Stimulated activated CD8-positive, alpha-beta memory T cell treated with anti-CD3 and anti-CD28 coated beads, Interleukin-12 subunit alpha, Interleukin-12 subunit beta, amount 100 ng/mL, for 24 hours (primary cell): ENCODE measurements around the gene DMBX1.

Experiments used
- DNase-seq: peaks from one replicate; pipeline ENCODE4 v3.0.0-alpha.2; 2020; ENCODE audit errors: extremely low read depth

The DMBX1 gene

GRCh38 chr1:46503421-46503820, 13.8 kb downstream of the DMBX1 start:
- no peak for DNase-seq

- no peak for DNase-seq
These were observed 17.0 kb downstream of the DMBX1 start for GRCh38 chr1:46506470-46507219.

- no peak for DNase-seq
These were observed 19.1 kb downstream of the DMBX1 start for GRCh38 chr1:46508757-46509156.

GRCh38 chr1:46510341-46510997, 20.8 kb downstream of the DMBX1 start:
- DNase-seq, result no peak

GRCh38 chr1:46510998-46511365, 21.3 kb downstream of the DMBX1 start:
- no peak for DNase-seq

- no peak for DNase-seq
These were observed 22.6 kb downstream of the DMBX1 start for GRCh38 chr1:46512135-46512791.

- DNase-seq, result no peak
These were observed 23.2 kb downstream of the DMBX1 start for GRCh38 chr1:46512792-46513190.

- no peak for DNase-seq
These were observed 23.9 kb downstream of the DMBX1 start for GRCh38 chr1:46513536-46513935.

- no peak for DNase-seq
These were observed 25.9 kb downstream of the DMBX1 start for GRCh38 chr1:46515576-46515975.

- DNase-seq, result no peak
These were observed 26.7 kb downstream of the DMBX1 start for GRCh38 chr1:46516200-46516950.

- DNase-seq, result no peak
These were observed 27.5 kb downstream of the DMBX1 start for GRCh38 chr1:46517010-46517600.

- DNase-seq, result no peak
These were observed 28.4 kb downstream of the DMBX1 start for GRCh38 chr1:46517932-46518498.

GRCh38 chr1:46519209-46519608, 29.6 kb downstream of the DMBX1 start:
- DNase-seq, result no peak

GRCh38 chr1:46520063-46520911, 30.7 kb downstream of the DMBX1 start:
- DNase-seq, result no peak

GRCh38 chr1:46521414-46521813, 31.8 kb downstream of the DMBX1 start:
- no peak for DNase-seq

GRCh38 chr1:46522184-46522968, 32.7 kb downstream of the DMBX1 start:
- DNase-seq, result no peak

- DNase-seq, result no peak
These were observed 33.3 kb downstream of the DMBX1 start for GRCh38 chr1:46522969-46523320.

GRCh38 chr1:46523496-46524353, 34.1 kb downstream of the DMBX1 start:
- DNase-seq, result no peak

- no peak for DNase-seq
These were observed 35.2 kb downstream of the DMBX1 start for GRCh38 chr1:46524843-46525242.
